DOHH2 (cell line): ENCODE results near the gene VPS72.
A peak's percentile ranks its signal among the peaks of the same experiment; 100 is the strongest.

Experiments used
- H3F3A ChIP-seq: fragments of 200-600 bp; sonication (generic), shearing (Covaris generic); 2 replicates; pipeline ENCODE4 v1.6.0; 2016; ENCODE audit warnings: antibody characterized with exemption, mild to moderate bottlenecking; ENCODE audit not compliant: control insufficient read depth, insufficient read depth
- H3K27ac ChIP-seq: fragments of 200-600 bp; sonication (generic); 2 replicates; pipeline ENCODE4 v1.5.1; 2014; ENCODE audit warnings: low read depth, mild to moderate bottlenecking, low read length, moderate library complexity
- H3K27me3 ChIP-seq: fragments of 200-600 bp; sonication (generic); 2 replicates; pipeline ENCODE4 v1.6.1; 2014; ENCODE audit warnings: mild to moderate bottlenecking, low read length, mixed read lengths; ENCODE audit not compliant: control insufficient read depth
- H3K36me3 ChIP-seq: fragments of 200-600 bp; sonication (generic); 2 replicates; pipeline ENCODE4 v1.6.1; 2014; ENCODE audit warnings: mild to moderate bottlenecking, low read length, moderate library complexity, mixed read lengths; ENCODE audit not compliant: control insufficient read depth
- H3K4me1 ChIP-seq: fragments of 200-600 bp; sonication (generic); 2 replicates; pipeline ENCODE4 v1.6.1; 2014; ENCODE audit warnings: mild to moderate bottlenecking, low read length, mixed read lengths; ENCODE audit not compliant: control insufficient read depth
- H3K4me2 ChIP-seq: fragments of 200-600 bp; sonication (generic); 2 replicates; pipeline ENCODE4 v1.6.0; 2014; ENCODE audit warnings: mild to moderate bottlenecking, low read length, moderate library complexity
- H3K4me3 ChIP-seq: fragments of 200-600 bp; sonication (generic); 2 replicates; pipeline ENCODE4 v1.5.1; 2014; ENCODE audit warnings: mild to moderate bottlenecking, low read length, mixed read lengths
- H3K79me2 ChIP-seq: fragments of 200-600 bp; sonication (generic); 2 replicates; pipeline ENCODE4 v1.6.1; 2014; ENCODE audit warnings: mild to moderate bottlenecking, low read length, mixed read lengths; ENCODE audit not compliant: control insufficient read depth
- H3K9me2 ChIP-seq: fragments of 200-600 bp; sonication (generic); replicated peaks from 2 replicates; pipeline ENCODE4 v1.6.1; 2014; ENCODE audit warnings: mild to moderate bottlenecking, low read length, mixed read lengths; ENCODE audit not compliant: control insufficient read depth
- H3K9me3 ChIP-seq: fragments of 200-600 bp; sonication (generic); 2 replicates; pipeline ENCODE4 v1.6.1; 2014; ENCODE audit warnings: antibody characterized with exemption, low read length, mixed read lengths; ENCODE audit not compliant: control insufficient read depth, insufficient read depth
- H4K20me1 ChIP-seq: fragments of 200-600 bp; sonication (generic); 2 replicates; pipeline ENCODE4 v1.6.0; 2014; ENCODE audit warnings: low read depth, mild to moderate bottlenecking, antibody characterized with exemption, low read length, moderate library complexity; ENCODE audit not compliant: control insufficient read depth, insufficient read depth
- EZH2phosphoT487 ChIP-seq: fragments of 200-600 bp; sonication (generic); IDR thresholded peaks from 2 replicates; pipeline ENCODE4 v1.6.1; 2017; ENCODE audit warnings: borderline replicate concordance, mild to moderate bottlenecking, antibody characterized with exemption, low read length, moderate library complexity, mixed read lengths
- TF ChIP-seq, protein P1 (sequence below): fragments of 200-600 bp; sonication (generic); IDR thresholded peaks from one replicate; pipeline ENCODE4 v1.5.1; 2014; ENCODE audit warnings: antibody characterized with exemption, mild to moderate bottlenecking, low read depth, low read length; ENCODE audit not compliant: poor library complexity, severe bottlenecking

The VPS72 gene

GRCh38 chr1:151142411-151143056, 47.5 kb downstream of the VPS72 start:
- H3K9me2 ChIP-seq = no peaks in the 10 kb centered on the region
- no peaks in the 10 kb centered on the region for H3F3A ChIP-seq
- H3K27me3 ChIP-seq = no peaks in the 10 kb centered on the region
- H3K27ac ChIP-seq = peak overlapping the region; percentile 14
- H4K20me1 ChIP-seq = no peaks in the 10 kb centered on the region
- peak overlapping the region; percentile 22 for H3K4me3 ChIP-seq
- H3K36me3 ChIP-seq = no peaks in the 10 kb centered on the region
- TF ChIP-seq, protein P1, sequence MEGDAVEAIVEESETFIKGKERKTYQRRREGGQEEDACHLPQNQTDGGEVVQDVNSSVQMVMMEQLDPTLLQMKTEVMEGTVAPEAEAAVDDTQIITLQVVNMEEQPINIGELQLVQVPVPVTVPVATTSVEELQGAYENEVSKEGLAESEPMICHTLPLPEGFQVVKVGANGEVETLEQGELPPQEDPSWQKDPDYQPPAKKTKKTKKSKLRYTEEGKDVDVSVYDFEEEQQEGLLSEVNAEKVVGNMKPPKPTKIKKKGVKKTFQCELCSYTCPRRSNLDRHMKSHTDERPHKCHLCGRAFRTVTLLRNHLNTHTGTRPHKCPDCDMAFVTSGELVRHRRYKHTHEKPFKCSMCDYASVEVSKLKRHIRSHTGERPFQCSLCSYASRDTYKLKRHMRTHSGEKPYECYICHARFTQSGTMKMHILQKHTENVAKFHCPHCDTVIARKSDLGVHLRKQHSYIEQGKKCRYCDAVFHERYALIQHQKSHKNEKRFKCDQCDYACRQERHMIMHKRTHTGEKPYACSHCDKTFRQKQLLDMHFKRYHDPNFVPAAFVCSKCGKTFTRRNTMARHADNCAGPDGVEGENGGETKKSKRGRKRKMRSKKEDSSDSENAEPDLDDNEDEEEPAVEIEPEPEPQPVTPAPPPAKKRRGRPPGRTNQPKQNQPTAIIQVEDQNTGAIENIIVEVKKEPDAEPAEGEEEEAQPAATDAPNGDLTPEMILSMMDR = no peak
- no peak for TF ChIP-seq EZH2phosphoT487
- H3K4me2 ChIP-seq = peak overlapping the region; percentile 33
- H3K9me3 ChIP-seq = no peaks in the 10 kb centered on the region
- no peaks in the 10 kb centered on the region for H3K79me2 ChIP-seq
- H3K4me1 ChIP-seq = peaks cover 51% of the 10 kb centered on the region

- no peaks in the 10 kb centered on the region for H3K9me3 ChIP-seq
- H3K27me3 ChIP-seq = no peaks in the 10 kb centered on the region
- H3K27ac ChIP-seq = no peak overlapping the region
- H3K9me2 ChIP-seq = no peaks in the 10 kb centered on the region
- H3F3A ChIP-seq = no peaks in the 10 kb centered on the region
- H3K4me3 ChIP-seq = no peak overlapping the region
- peaks cover 13% of the 10 kb centered on the region for H3K4me1 ChIP-seq
- no peaks in the 10 kb centered on the region for H3K79me2 ChIP-seq
- H3K4me2 ChIP-seq = no peak overlapping the region
- no peak for TF ChIP-seq EZH2phosphoT487
- H3K36me3 ChIP-seq = no peaks in the 10 kb centered on the region
- H4K20me1 ChIP-seq = no peaks in the 10 kb centered on the region
Measured at GRCh38 chr1:151137789-151138188, 52.2 kb downstream of the VPS72 start.

DNA sequence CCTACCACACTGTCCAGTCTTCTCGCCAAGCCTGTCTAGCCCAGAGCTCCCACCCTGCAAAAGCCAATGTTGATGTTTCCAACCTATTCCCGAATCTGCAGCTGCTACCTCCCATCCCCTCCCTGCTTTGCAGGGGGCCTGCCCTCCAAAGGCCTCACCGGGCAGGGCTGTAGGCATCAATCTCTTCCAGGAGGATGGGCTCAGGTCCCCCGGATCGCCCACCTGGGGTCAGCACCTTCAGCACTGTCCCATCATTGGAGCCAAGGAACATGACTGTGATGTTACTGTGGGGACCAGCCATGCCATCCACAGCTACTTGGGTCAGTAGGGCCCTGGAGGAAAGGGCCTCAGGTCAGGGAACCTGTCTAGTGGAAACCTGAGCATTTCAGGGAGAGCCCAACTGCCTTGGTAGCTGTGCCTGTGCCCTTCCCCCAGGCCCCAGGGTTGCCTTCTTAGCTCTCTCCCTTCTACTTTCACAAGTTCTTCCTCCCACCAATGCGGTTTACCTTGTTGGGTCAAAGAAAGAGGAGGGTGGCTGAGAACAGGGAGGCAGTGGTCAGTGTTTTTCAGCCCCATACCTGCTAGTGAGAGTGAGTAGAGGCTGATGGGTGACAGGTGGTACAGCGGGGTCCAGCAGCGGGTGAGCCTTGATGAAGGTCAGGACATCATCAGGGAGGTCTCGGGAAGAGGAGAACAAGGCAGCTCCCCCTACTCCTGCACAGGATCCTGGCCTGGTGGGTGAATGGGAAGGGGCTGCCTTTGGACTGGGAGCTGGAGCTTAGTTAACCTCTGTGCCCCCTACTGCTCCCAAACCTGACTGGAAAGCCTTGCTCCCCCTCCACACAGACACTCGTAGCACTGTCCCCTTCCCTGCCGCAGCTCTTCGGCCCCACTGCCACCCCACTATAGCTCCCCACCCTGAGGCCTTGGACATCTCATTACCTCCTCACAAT, 54.3 kb downstream of the VPS72 start:
- Histone ChIP-seq H3K9me2 (no peaks in the 10 kb centered on the region), H3K79me2 (no peaks in the 10 kb centered on the region), H3K4me3 (no peak overlapping the region), H3K27me3 (0 out of 2 replicates have a peak, but pooled peaks cover 3% of the 10 kb centered on the region), H3K9me3 (no peaks in the 10 kb centered on the region), H3K27ac (no peak overlapping the region), H3K4me2 (no peak overlapping the region), H4K20me1 (no peaks in the 10 kb centered on the region), H3K36me3 (no peaks in the 10 kb centered on the region), H3K4me1 (peaks cover 12% of the 10 kb centered on the region), H3F3A (no peaks in the 10 kb centered on the region)
- TF ChIP-seq, protein P1 = peak; percentile 45
- TF ChIP-seq EZH2phosphoT487 = no peak
